ENCODE measurements around the gene ABCA2. TPM values are rescaled to one million over a fixed set of nuclear protein-coding genes. Genes with fewer than 3 reads are reported as not detected.

ABCA2 gene
- total RNA-seq, 1 donor from 2014 or later: 2.1 TPM

DNA sequence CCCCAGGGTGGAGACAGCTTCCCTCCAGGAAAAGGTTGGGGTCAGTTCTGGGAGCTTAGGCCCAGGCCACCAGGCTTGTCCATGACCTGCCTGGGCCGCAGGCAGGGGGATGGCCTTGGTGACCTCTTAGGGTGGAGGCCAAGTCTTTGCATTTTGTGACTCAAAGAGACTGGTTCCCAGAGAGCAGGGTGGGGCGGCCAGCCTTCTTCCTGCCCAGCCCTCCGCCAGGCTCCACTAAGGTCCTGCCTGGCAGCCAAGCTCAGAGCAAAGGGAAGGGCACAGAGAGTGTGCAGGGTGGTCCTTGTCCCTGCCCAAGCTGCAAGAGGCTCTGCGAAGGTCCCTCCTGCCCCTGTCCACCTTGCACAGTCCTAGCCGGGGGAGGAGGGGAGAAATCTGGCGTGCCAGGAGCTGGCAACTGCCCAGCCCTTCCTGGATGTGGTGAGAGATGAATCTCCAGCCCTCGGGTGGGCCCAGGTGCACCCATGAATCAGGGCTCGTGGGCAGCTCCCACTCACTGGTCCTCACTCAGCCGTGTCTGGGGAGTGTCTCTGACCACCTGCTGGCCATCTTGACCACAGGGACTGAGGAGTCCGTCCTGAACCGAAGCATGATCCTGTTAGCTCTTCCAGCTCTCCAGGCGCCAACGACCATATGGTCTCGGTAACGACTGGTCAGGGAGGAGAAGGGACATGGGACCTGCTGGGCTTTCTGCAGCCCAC is 53.1 kb downstream of the ABCA2 start:
- Mint-ChIP-seq H3K27ac (ENCODE audit: unreplicated experiment) (no peak overlapping the region), H3K4me3 (ENCODE audit: unreplicated experiment) (no peak overlapping the region), H3K4me1 (ENCODE audit: unreplicated experiment) (no peaks in the 10 kb centered on the region), H3K9me3 (ENCODE audit: unreplicated experiment) (no peaks in the 10 kb centered on the region), H3K27me3 (ENCODE audit: unreplicated experiment) (peaks cover 3% of the 10 kb centered on the region), H3K36me3 (ENCODE audit: low read depth, unreplicated experiment) (no peaks in the 10 kb centered on the region)
- DNase-seq (ENCODE audit: low spot score): no peak
- TF ChIP-seq, protein P1, sequence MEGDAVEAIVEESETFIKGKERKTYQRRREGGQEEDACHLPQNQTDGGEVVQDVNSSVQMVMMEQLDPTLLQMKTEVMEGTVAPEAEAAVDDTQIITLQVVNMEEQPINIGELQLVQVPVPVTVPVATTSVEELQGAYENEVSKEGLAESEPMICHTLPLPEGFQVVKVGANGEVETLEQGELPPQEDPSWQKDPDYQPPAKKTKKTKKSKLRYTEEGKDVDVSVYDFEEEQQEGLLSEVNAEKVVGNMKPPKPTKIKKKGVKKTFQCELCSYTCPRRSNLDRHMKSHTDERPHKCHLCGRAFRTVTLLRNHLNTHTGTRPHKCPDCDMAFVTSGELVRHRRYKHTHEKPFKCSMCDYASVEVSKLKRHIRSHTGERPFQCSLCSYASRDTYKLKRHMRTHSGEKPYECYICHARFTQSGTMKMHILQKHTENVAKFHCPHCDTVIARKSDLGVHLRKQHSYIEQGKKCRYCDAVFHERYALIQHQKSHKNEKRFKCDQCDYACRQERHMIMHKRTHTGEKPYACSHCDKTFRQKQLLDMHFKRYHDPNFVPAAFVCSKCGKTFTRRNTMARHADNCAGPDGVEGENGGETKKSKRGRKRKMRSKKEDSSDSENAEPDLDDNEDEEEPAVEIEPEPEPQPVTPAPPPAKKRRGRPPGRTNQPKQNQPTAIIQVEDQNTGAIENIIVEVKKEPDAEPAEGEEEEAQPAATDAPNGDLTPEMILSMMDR (IDR thresholded peaks at IDR 0.05; ENCODE audit: unreplicated experiment): no peak

- Mint-ChIP-seq H3K27ac (ENCODE audit: unreplicated experiment) (no peak overlapping the region), H3K4me3 (ENCODE audit: unreplicated experiment) (no peak overlapping the region), H3K27me3 (ENCODE audit: unreplicated experiment) (peaks cover 1% of the 10 kb centered on the region), H3K9me3 (ENCODE audit: unreplicated experiment) (no peaks in the 10 kb centered on the region), H3K36me3 (ENCODE audit: low read depth, unreplicated experiment) (no peaks in the 10 kb centered on the region), H3K4me1 (ENCODE audit: unreplicated experiment) (no peaks in the 10 kb centered on the region)
- TF ChIP-seq, protein P1 (IDR thresholded peaks at IDR 0.05; ENCODE audit: unreplicated experiment): no peak
- DNase-seq (ENCODE audit: low spot score): no peak
Observed at GRCh38 chr9:136973618-136974617, 54.1 kb downstream of the ABCA2 start.

- no peak for DNase-seq (ENCODE audit: low spot score)
Observed at GRCh38 chr9:136972743-136973142, 55.3 kb downstream of the ABCA2 start.

GRCh38 chr9:136972335-136972734 is 55.7 kb downstream of the ABCA2 start:
- Mint-ChIP-seq H3K27ac (ENCODE audit: unreplicated experiment) (no peak overlapping the region), H3K27me3 (ENCODE audit: unreplicated experiment) (peaks cover 1% of the 10 kb centered on the region)
- TF ChIP-seq, protein P1 (IDR thresholded peaks at IDR 0.05; ENCODE audit: unreplicated experiment): no peak

More at GRCh38 chr9:136972743-136973142, 55.3 kb downstream of the ABCA2 start:
- Mint-ChIP-seq H3K4me3 (ENCODE audit: unreplicated experiment) (no peak overlapping the region), H3K4me1 (ENCODE audit: unreplicated experiment) (no peaks in the 10 kb centered on the region), H3K27ac (ENCODE audit: unreplicated experiment) (no peak overlapping the region), H3K9me3 (ENCODE audit: unreplicated experiment) (no peaks in the 10 kb centered on the region), H3K36me3 (ENCODE audit: low read depth, unreplicated experiment) (no peaks in the 10 kb centered on the region), H3K27me3 (ENCODE audit: unreplicated experiment) (peaks cover 1% of the 10 kb centered on the region)
- TF ChIP-seq, protein P1 (IDR thresholded peaks at IDR 0.05; ENCODE audit: unreplicated experiment): no peak

More at GRCh38 chr9:136972335-136972734, 55.7 kb downstream of the ABCA2 start:
- no peak for DNase-seq (ENCODE audit: low spot score)
- H3K4me3 Mint-ChIP-seq (ENCODE audit: unreplicated experiment): no peak overlapping the region
- no peaks in the 10 kb centered on the region for H3K9me3 Mint-ChIP-seq (ENCODE audit: unreplicated experiment)
- no peaks in the 10 kb centered on the region for H3K4me1 Mint-ChIP-seq (ENCODE audit: unreplicated experiment)
- H3K36me3 Mint-ChIP-seq (ENCODE audit: low read depth, unreplicated experiment): no peaks in the 10 kb centered on the region
